Upper lobe of left lung (tissue), 6 donors: ENCODE measurements around the gene AAMDC. TPM values are rescaled to one million over a fixed set of nuclear protein-coding genes. Genes with fewer than 3 reads are reported as not detected.

Source experiments
- ATAC-seq, 2 donors: fragments of 200-7000 bp; cut with Tn5 transposase; one replicate each; pipeline ENCODE4 v1.9.1; 2022; ENCODE audit warnings: mild to moderate bottlenecking in 2 of 2, moderate library complexity in 2 of 2; ENCODE audit not compliant: low FRiP score in 2 of 2
- DNase-seq, 2 donors: peaks; one replicate each; pipeline ENCODE4 v3.0.0-alpha.2; 2019 to 2020
- H3K27ac ChIP-seq, 4 donors: fragments of 200-600 bp; sonication (generic); one replicate each; pipeline ENCODE4 v1.5.1; 2016 to 2019
- H3K27me3 ChIP-seq, 4 donors: fragments of 200-600 bp; sonication (generic); one replicate each; pipeline ENCODE4 v1.5.1; 2017 to 2019
- H3K36me3 ChIP-seq, 4 donors: fragments of 200-600 bp; sonication (generic); one replicate each; pipeline ENCODE4 v1.5.1; 2016 to 2019
- H3K4me1 ChIP-seq, 4 donors: fragments of 200-600 bp; sonication (generic); one replicate each; pipeline ENCODE4 v1.5.1; 2018 to 2019
- H3K4me3 ChIP-seq, 4 donors: fragments of 200-600 bp; sonication (generic); one replicate each; pipeline ENCODE4 v1.5.1; 2017 to 2019; ENCODE audit warnings: mild to moderate bottlenecking in 2 of 4, moderate library complexity in 1 of 4
- H3K9me3 ChIP-seq, 4 donors: fragments of 200-600 bp; sonication (generic); one replicate each; pipeline ENCODE4 v1.5.1; 2018 to 2019
- EP300 ChIP-seq, 4 donors: sonication (generic); formaldehyde crosslinking; IDR thresholded peaks; one replicate each; pipeline ENCODE4 v1.5.1; 2017; ENCODE audit warnings: antibody characterized with exemption in 4 of 4, control low read depth in 2 of 4
- POLR2A ChIP-seq, 4 donors: fragments of 450-650 bp; IDR thresholded peaks; one replicate each; pipeline ENCODE4 v1.5.1; 2016 to 2017; ENCODE audit warnings: antibody characterized with exemption in 4 of 4, mild to moderate bottlenecking in 2 of 4
- POLR2AphosphoS5 ChIP-seq, 2 donors: sonication (generic); formaldehyde crosslinking; IDR thresholded peaks; one replicate each; pipeline ENCODE4 v1.5.1; 2017; ENCODE audit warnings: antibody characterized with exemption in 2 of 2
- WGBS, 2 donors: methylation state at CpG; one replicate each; pipeline ENCODE4 v1.1.5; 2017 to 2018; 5-methylcytosine and 5-hydroxymethylcytosine counted together
- total RNA-seq, 6 donors: library from RNA; depleted of rRNA in 4 of 6; stranded (reverse); fragments of >200 nt in 4 of 6; gene quantifications; one replicate each; pipeline versions ENCODE4 v1.1.0 to v1.2.1, GENCODE V29; 2016 to 2021
- TF ChIP-seq, protein P1 (sequence below), 6 experiments: fragments of 450-650 bp in 4 of 6; fragments of 200-600 bp in 2 of 6; sonication (generic) in 2 of 6; IDR thresholded peaks; one replicate each; pipeline ENCODE4 v1.5.1; 2016 to 2019; ENCODE audit warnings: antibody characterized with exemption in 6 of 6
- donor health status: DM: no; HTN: no; CAD: no; lungs with moderate emphysema.
- donor health status: DM: no; HTN: yes; CAD: no; lungs with severe emphysema.

AAMDC gene
- total RNA-seq, 6 donors from 2014 or later, result 26.2 to 36.1 (median 29.3) TPM; not detected in 1

DNA sequence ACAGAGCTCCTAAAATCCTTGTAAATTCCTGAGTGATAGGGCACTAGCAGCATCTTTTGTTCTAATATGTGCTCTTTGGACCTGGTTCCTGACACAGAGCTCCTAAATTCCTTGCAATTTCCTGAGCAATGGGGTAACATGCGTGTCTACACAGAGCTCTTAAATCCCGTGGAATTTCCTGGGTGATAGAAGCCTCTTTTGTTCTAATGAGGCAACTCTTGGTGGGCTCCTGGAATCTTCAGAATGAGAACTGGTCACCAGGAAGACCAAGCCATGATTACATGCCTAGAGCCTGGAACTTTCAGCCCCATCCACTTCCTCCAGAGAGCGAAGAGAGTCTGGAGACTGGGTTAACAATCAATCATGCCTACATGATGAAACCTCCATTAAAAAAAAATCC lies 19.5 kb upstream of the AAMDC start:
- no peak for DNase-seq
- WGBS, 2 donors, result 68 to 74% methylated on average over 3 of the region's 3 CpGs
- H3K4me3 ChIP-seq, result no peak overlapping the region
- H3K4me1 ChIP-seq, result peaks cover 4 to 14% (median 8%) of the 10 kb centered on the region in 4 donors
- ATAC-seq, result no peak
- no peaks in the 10 kb centered on the region for H3K36me3 ChIP-seq
- H3K27ac ChIP-seq, result no peak overlapping the region
- TF ChIP-seq EP300 (IDR thresholded peaks at IDR 0.05) (no peak), POLR2A (IDR thresholded peaks at IDR 0.05) (no peak), POLR2AphosphoS5 (IDR thresholded peaks at IDR 0.05) (no peak)
- TF ChIP-seq, protein P1, sequence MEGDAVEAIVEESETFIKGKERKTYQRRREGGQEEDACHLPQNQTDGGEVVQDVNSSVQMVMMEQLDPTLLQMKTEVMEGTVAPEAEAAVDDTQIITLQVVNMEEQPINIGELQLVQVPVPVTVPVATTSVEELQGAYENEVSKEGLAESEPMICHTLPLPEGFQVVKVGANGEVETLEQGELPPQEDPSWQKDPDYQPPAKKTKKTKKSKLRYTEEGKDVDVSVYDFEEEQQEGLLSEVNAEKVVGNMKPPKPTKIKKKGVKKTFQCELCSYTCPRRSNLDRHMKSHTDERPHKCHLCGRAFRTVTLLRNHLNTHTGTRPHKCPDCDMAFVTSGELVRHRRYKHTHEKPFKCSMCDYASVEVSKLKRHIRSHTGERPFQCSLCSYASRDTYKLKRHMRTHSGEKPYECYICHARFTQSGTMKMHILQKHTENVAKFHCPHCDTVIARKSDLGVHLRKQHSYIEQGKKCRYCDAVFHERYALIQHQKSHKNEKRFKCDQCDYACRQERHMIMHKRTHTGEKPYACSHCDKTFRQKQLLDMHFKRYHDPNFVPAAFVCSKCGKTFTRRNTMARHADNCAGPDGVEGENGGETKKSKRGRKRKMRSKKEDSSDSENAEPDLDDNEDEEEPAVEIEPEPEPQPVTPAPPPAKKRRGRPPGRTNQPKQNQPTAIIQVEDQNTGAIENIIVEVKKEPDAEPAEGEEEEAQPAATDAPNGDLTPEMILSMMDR (IDR thresholded peaks at IDR 0.05), result no peak
- no peaks in the 10 kb centered on the region for H3K9me3 ChIP-seq
- no peaks in the 10 kb centered on the region for H3K27me3 ChIP-seq

DNA sequence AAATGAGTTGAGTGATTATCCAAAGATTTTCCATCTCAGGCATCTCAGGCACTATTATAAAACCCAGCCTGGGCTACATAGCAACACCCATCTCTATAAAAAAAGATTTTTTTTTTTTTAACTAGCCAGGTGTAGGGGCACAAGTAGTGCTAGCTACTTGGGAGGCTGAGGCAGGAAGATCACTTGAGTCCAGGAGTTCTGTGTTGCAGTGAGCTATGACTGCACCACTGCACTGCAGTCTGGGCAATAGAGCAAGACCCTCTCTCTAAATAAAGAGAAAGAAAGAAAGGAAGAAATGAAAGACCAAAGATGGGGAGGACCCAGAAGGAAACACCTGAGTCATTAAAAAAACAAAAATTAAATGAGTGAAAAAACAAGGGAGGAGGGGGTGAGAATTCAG lies 14.5 kb upstream of the AAMDC start:
- Histone ChIP-seq H3K4me3 (no peak overlapping the region), H3K27ac (no peak overlapping the region), H3K27me3 (no peaks in the 10 kb centered on the region), H3K9me3 (no peaks in the 10 kb centered on the region), H3K36me3 (peaks cover 0 to under 1% (median 0%) of the 10 kb centered on the region in 4 donors), H3K4me1 (peaks cover 0 to 16% (median 6%) of the 10 kb centered on the region in 4 donors)
- no peak for ATAC-seq
- TF ChIP-seq, protein P1 (IDR thresholded peaks at IDR 0.05), result no peak
- TF ChIP-seq EP300 (IDR thresholded peaks at IDR 0.05), result no peak
- no peak for TF ChIP-seq POLR2A (IDR thresholded peaks at IDR 0.05)
- no peak for TF ChIP-seq POLR2AphosphoS5 (IDR thresholded peaks at IDR 0.05)
- no peak for DNase-seq

DNA sequence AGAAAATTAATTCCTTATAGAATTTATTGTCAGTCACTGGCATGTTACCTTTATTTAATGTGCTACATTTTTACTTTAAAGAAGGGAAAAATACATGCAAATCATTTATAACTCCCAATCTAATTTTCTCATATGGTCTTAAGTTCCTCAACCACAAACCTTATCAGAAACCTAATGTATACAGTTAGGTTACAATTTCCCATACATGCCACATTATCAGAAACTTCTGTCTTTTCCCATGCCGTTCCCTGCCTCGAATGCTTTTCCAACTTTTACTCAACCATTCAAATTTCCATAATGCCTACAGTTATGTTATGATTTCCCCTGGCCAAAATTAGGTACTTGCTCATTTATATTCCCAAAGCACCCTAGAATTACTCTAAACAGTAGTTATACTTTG lies 14.0 kb upstream of the AAMDC start:
- 79 to 93% methylated on average over 2 of the region's 2 CpGs for WGBS, 2 donors
- no peak for TF ChIP-seq EP300 (IDR thresholded peaks at IDR 0.05)
- no peak for TF ChIP-seq POLR2A (IDR thresholded peaks at IDR 0.05)
- TF ChIP-seq, protein P1 (IDR thresholded peaks at IDR 0.05), result no peak
- no peak for TF ChIP-seq POLR2AphosphoS5 (IDR thresholded peaks at IDR 0.05)
- Histone ChIP-seq H3K4me1 (peaks cover 0 to 16% (median 6%) of the 10 kb centered on the region in 4 donors), H3K27ac (no peak overlapping the region), H3K4me3 (no peak overlapping the region), H3K9me3 (no peaks in the 10 kb centered on the region), H3K27me3 (no peaks in the 10 kb centered on the region), H3K36me3 (peaks cover 0 to 6% (median 1%) of the 10 kb centered on the region in 4 donors)
- ATAC-seq (no peak), DNase-seq (no peak)

DNA sequence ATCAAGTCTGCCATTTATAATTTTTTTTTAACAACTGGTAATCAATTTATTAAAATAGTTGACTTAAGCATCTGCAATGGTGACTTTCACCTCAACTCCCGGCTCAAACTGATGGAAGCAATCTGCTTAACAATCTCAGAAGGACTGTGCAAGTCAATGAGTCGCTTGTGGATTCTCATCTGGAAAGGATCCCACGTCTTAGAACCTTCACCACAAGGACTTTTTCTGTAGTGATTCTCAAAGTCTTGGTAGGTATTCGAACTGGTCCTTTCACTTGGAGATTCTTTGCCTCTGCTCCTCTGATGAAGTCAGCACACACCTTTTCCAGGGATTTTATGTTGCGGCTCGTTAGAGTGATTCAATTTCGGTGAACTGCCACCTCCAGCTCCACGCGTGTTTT lies 7.7 kb upstream of the AAMDC start:
- peaks cover 0 to 15% (median 1%) of the 10 kb centered on the region in 4 donors for H3K36me3 ChIP-seq
- TF ChIP-seq, protein P1 (IDR thresholded peaks at IDR 0.05), result no peak
- TF ChIP-seq POLR2A (IDR thresholded peaks at IDR 0.05) (no peak), EP300 (IDR thresholded peaks at IDR 0.05) (no peak), POLR2AphosphoS5 (IDR thresholded peaks at IDR 0.05) (no peak)
- H3K27me3 ChIP-seq, result no peaks in the 10 kb centered on the region
- H3K4me1 ChIP-seq, result peaks cover 6 to 16% (median 9%) of the 10 kb centered on the region in 4 donors
- no peaks in the 10 kb centered on the region for H3K9me3 ChIP-seq
- no peak overlapping the region for H3K4me3 ChIP-seq
- no peak for DNase-seq
- 92 to 96% methylated on average over 9 of the region's 9 CpGs for WGBS, 2 donors
- ATAC-seq, result no peak
- no peak overlapping the region for H3K27ac ChIP-seq

DNA sequence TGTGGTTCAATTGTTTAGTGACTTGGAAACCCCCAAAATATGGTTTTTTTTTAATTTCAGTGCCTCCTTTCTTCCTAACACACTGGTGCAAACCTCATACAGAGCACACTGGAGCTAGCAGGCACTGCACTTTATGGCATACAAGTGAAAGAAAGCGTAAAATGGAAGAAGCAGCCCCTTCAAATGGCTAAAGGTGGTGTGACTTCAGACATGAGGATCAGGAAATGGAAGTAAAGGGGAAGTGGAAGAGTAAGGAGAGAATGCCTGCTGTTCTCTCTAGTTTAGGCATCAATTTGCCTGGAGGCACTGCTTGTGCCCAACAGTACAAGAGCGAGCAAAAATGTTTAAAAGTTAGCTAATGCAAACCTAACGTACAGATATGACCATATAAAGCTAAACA lies 6.1 kb upstream of the AAMDC start:
- ATAC-seq, result no peak
- no peak for DNase-seq
- no peak overlapping the region for H3K27ac ChIP-seq
- no peak overlapping the region for H3K4me3 ChIP-seq
- no peaks in the 10 kb centered on the region for H3K27me3 ChIP-seq
- WGBS, 2 donors, result 97 to 100% methylated on average over 3 of the region's 3 CpGs
- no peaks in the 10 kb centered on the region for H3K9me3 ChIP-seq
- H3K4me1 ChIP-seq, result peaks cover 14 to 25% (median 19%) of the 10 kb centered on the region in 4 donors
- peaks cover 0 to 15% (median 1%) of the 10 kb centered on the region in 4 donors for H3K36me3 ChIP-seq
- TF ChIP-seq POLR2A (IDR thresholded peaks at IDR 0.05) (no peak), POLR2AphosphoS5 (IDR thresholded peaks at IDR 0.05) (no peak), EP300 (IDR thresholded peaks at IDR 0.05) (no peak)
- TF ChIP-seq, protein P1 (IDR thresholded peaks at IDR 0.05), result no peak
